Measurements from ENCODE around the gene PNMT.

PNMT gene

GRCh38 chr17:39655105-39655504 is 13.1 kb upstream of the PNMT start:
- no peak for DNase-seq (ENCODE audit: low read depth, low spot score)
- POLR2A ChIA-PET = no interaction called here
- H3K4me3 ChIP-seq (ENCODE audit: low read depth, low read length) = no peak overlapping the region
- no peak for TF ChIP-seq CTCF (IDR thresholded peaks at IDR 0.05; ENCODE audit: insufficient read depth, low read length, missing control alignments)
- CTCF ChIA-PET = interaction anchor here (0.8 to 28.8 kb wide), 10 partner anchors 8 to 107 kb away, joined by 3 to 822 read pairs (median 12); partner anchors contain the start of genes PGAP3, PNMT, PPP1R1B and STARD3

- ChIA-PET CTCF (interaction anchor here (1.1 to 8.5 kb wide), 2 partner anchors 11 to 23 kb away, joined by 3 to 111 read pairs; partner anchors contain the start of genes PNMT and TCAP), POLR2A (no interaction called here)
Observed at GRCh38 chr17:39658346-39658745, 9.9 kb upstream of the PNMT start.

GRCh38 chr17:39658760-39659159 is 9.5 kb upstream of the PNMT start:
- no peak for DNase-seq (ENCODE audit: low read depth, low spot score)
- CTCF ChIA-PET = interaction anchor here (1.1 to 8.5 kb wide), 2 partner anchors 10 to 23 kb away, joined by 3 to 111 read pairs; partner anchors contain the start of genes PNMT and TCAP
- no peak overlapping the region for H3K4me3 ChIP-seq (ENCODE audit: low read depth, low read length)
- TF ChIP-seq CTCF (IDR thresholded peaks at IDR 0.05; ENCODE audit: insufficient read depth, low read length, missing control alignments) = no peak
- POLR2A ChIA-PET = no interaction called here

More at GRCh38 chr17:39658346-39658745, 9.9 kb upstream of the PNMT start:
- no peak for DNase-seq (ENCODE audit: low read depth, low spot score)
- H3K4me3 ChIP-seq (ENCODE audit: low read depth, low read length) = no peak overlapping the region
- TF ChIP-seq CTCF (IDR thresholded peaks at IDR 0.05; ENCODE audit: insufficient read depth, low read length, missing control alignments) = no peak

GRCh38 chr17:39659279-39660010 is 8.8 kb upstream of the PNMT start:
- ChIA-PET POLR2A (no interaction called here), CTCF (interaction anchor here (0.7 to 1.4 kb wide), 4 partner anchors 9 to 39 kb away, joined by 3 to 8 read pairs (median 4); partner anchors contain the start of gene PNMT)
- TF ChIP-seq CTCF (IDR thresholded peaks at IDR 0.05; ENCODE audit: insufficient read depth, low read length, missing control alignments) = no peak
- no peak for DNase-seq (ENCODE audit: low read depth, low spot score)
- no peak overlapping the region for H3K4me3 ChIP-seq (ENCODE audit: low read depth, low read length)

- H3K4me3 ChIP-seq (ENCODE audit: low read depth, low read length) = no peak overlapping the region
- ChIA-PET POLR2A (no interaction called here), CTCF (interaction anchor here (0.7 to 1.4 kb wide), 4 partner anchors 9 to 39 kb away, joined by 3 to 8 read pairs (median 4); partner anchors contain the start of gene PNMT)
- no peak for TF ChIP-seq CTCF (IDR thresholded peaks at IDR 0.05; ENCODE audit: insufficient read depth, low read length, missing control alignments)
- DNase-seq (ENCODE audit: low read depth, low spot score) = no peak
Observed at GRCh38 chr17:39660011-39660360, 8.3 kb upstream of the PNMT start.
